ENCODE data around the gene CTRB2.
A peak's percentile ranks its signal among the peaks of the same experiment; 100 is the strongest.

CTRB2 gene

GRCh38 chr16:75218256-75219076, 11.5 kb upstream of the CTRB2 start, which contains the start of gene CTRB1:
Gene CTRB1, plus strand, starts transcription at chr16:75218988. Its CDS starts 20 bp downstream, at chr16:75219008.
- Histone ChIP-seq H3K4me3 (ENCODE audit: low read depth, low read length, poor library complexity, severe bottlenecking) (no peak within 1 kb of the TSS), H3K79me2 (ENCODE audit: insufficient read depth, low read length) (no peaks in the 10 kb centered on the region), H3K4me2 (ENCODE audit: low read length) (peak within 1 kb of the TSS; percentile 37; the same call in 1 of the 2 replicates), H3K9ac (ENCODE audit: low read length) (no peak within 1 kb of the TSS), H3K36me3 (ENCODE audit: insufficient read depth, low read length) (no peaks in the 10 kb centered on the region; the same call in 1 of the 2 replicates), H3K27ac (ENCODE audit: low read depth, low read length, poor library complexity, severe bottlenecking) (no peak within 1 kb of the TSS), H3F3A (ENCODE audit: insufficient read depth, low read length) (no peaks in the 10 kb centered on the region), H3K4me1 (ENCODE audit: insufficient read depth, low read length, severe bottlenecking) (peaks cover 14% of the 10 kb centered on the region), H3K27me3 (ENCODE audit: insufficient read depth, low read length) (no peaks in the 10 kb centered on the region), H3K9me3 (ENCODE audit: low read length) (no peaks in the 10 kb centered on the region), H4K20me1 (ENCODE audit: insufficient read depth, low read length) (no peaks in the 10 kb centered on the region), H3K9me2 (ENCODE audit: low read depth, low read length) (no peaks in the 10 kb centered on the region), H2AFZ (ENCODE audit: low read length) (no peak within 1 kb of the TSS)
- TF ChIP-seq EZH2 (IDR thresholded peaks at IDR 0.05; ENCODE audit: borderline replicate concordance, low read length) (no peak), CTCF (IDR thresholded peaks at IDR 0.05; ENCODE audit: low read length) (no peak)

DNA sequence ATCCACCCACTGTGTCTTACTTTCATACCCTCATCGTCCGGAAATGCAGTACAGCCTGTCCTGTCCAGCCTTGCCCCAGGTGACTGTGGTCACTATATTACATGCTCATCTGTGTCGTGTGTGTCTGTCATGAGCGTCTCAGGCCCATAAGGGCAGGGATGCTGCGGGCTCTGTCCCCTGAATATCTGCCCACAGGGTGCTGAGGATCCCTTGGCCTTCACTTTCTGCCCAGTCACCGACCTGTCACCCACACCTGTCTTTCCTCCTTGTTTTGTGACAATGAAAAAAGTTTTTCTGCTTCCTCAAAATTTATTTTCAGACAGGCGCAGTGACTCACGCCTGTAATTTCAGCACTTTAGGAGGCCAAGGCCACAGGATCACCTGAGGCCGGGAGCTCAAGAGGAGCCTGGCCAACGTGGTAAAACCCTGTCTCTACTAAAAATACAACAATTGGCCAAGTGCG, 10.5 kb upstream of the CTRB2 start:
- Histone ChIP-seq H3K9me2 (ENCODE audit: low read depth, low read length) (no peaks in the 10 kb centered on the region), H3K27me3 (ENCODE audit: insufficient read depth, low read length) (no peaks in the 10 kb centered on the region; the same call in 1 of the 2 replicates), H2AFZ (ENCODE audit: low read length) (no peak overlapping the region), H3K9ac (ENCODE audit: low read length) (no peak overlapping the region), H3K36me3 (ENCODE audit: insufficient read depth, low read length) (no peaks in the 10 kb centered on the region; the same call in 1 of the 2 replicates), H3K79me2 (ENCODE audit: insufficient read depth, low read length) (no peaks in the 10 kb centered on the region), H3F3A (ENCODE audit: insufficient read depth, low read length) (no peaks in the 10 kb centered on the region), H3K4me1 (ENCODE audit: insufficient read depth, low read length, severe bottlenecking) (peaks cover 14% of the 10 kb centered on the region), H3K27ac (ENCODE audit: low read depth, low read length, poor library complexity, severe bottlenecking) (no peak overlapping the region), H3K9me3 (ENCODE audit: low read length) (no peaks in the 10 kb centered on the region), H3K4me2 (ENCODE audit: low read length) (no peak overlapping the region), H3K4me3 (ENCODE audit: low read depth, low read length, poor library complexity, severe bottlenecking) (no peak overlapping the region), H4K20me1 (ENCODE audit: insufficient read depth, low read length) (no peaks in the 10 kb centered on the region)
- TF ChIP-seq EZH2 (IDR thresholded peaks at IDR 0.05; ENCODE audit: borderline replicate concordance, low read length) (no peak), CTCF (IDR thresholded peaks at IDR 0.05; ENCODE audit: low read length) (no peak)

GRCh38 chr16:75216576-75216975, 9.6 kb upstream of the CTRB2 start:
- Histone ChIP-seq H2AFZ (ENCODE audit: low read length) (no peak overlapping the region), H3K9me3 (ENCODE audit: low read length) (no peaks in the 10 kb centered on the region), H3K27ac (ENCODE audit: low read depth, low read length, poor library complexity, severe bottlenecking) (no peak overlapping the region), H3F3A (ENCODE audit: insufficient read depth, low read length) (no peaks in the 10 kb centered on the region), H3K27me3 (ENCODE audit: insufficient read depth, low read length) (peaks cover 2% of the 10 kb centered on the region; the same call in 1 of the 2 replicates), H3K4me3 (ENCODE audit: low read depth, low read length, poor library complexity, severe bottlenecking) (no peak overlapping the region), H4K20me1 (ENCODE audit: insufficient read depth, low read length) (no peaks in the 10 kb centered on the region), H3K79me2 (ENCODE audit: insufficient read depth, low read length) (no peaks in the 10 kb centered on the region), H3K4me2 (ENCODE audit: low read length) (no peak overlapping the region), H3K4me1 (ENCODE audit: insufficient read depth, low read length, severe bottlenecking) (peaks cover 14% of the 10 kb centered on the region), H3K9ac (ENCODE audit: low read length) (no peak overlapping the region), H3K36me3 (ENCODE audit: insufficient read depth, low read length) (no peaks in the 10 kb centered on the region; the same call in 1 of the 2 replicates), H3K9me2 (ENCODE audit: low read depth, low read length) (no peaks in the 10 kb centered on the region)
- TF ChIP-seq CTCF (IDR thresholded peaks at IDR 0.05; ENCODE audit: low read length), result no peak
